IPS-NIHi11 (cell line): ENCODE measurements around the gene TMEM164.
"Not testable (repeated sequence)": the region's sequence is repeated elsewhere in the genome, so short reads cannot be mapped to it uniquely, and the experiment has no call there.

Experiments used
- DNase-seq: peaks from one replicate; pipeline ENCODE4 v3.0.0; 2012; ENCODE audit warnings: mixed read lengths, low spot score

Gene TMEM164

DNA sequence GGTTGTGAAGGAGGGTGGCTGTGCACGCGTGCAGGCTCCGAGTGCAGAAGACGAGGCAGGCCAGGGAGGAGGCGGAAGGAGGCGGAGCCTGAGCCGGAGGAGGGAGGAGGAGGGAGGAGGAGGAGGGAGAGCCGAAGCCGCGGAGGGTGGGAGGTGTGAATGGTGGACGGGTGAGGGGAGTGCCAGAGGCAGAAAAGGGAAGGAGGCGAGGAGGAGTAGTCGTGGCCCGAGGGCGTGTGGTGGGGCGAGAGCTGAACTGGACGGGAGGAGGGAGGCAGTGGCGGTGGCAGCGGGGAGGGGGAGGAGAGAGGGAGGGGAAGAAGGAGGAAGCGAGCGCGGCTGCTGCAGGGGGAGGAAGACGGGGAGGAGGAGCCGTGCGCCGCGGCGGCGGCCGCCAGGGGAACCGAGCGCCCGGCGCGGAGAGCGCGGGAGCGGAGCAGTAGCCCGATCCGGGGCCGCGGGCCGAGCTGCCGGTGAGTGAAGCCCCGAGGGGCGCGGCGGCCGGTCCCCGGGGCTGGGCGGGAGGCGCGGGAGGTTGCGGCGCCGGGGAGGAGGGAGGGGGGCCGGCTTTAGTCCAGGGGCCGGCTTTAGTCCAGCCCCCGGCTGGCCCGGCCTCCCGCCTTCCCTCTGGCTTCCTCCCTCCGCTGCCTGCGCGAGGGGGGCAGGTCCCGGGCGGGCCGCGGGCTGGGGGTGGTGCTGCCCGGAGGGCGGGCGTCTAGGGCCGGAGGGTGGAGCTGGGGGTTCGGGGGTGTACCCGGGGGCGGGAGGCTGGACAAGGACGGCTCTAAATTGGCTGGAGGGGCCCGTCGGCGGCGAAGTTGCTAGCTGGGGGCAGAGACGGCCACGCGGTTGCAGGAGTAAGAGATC is at the start of gene TMEM164:
TSS of gene TMEM164 (plus strand) at position 815 of the 867 bp plus-strand sequence. CDS start 661 bp downstream, outside the sequence.
- DNase-seq, result peak; percentile 76

DNA sequence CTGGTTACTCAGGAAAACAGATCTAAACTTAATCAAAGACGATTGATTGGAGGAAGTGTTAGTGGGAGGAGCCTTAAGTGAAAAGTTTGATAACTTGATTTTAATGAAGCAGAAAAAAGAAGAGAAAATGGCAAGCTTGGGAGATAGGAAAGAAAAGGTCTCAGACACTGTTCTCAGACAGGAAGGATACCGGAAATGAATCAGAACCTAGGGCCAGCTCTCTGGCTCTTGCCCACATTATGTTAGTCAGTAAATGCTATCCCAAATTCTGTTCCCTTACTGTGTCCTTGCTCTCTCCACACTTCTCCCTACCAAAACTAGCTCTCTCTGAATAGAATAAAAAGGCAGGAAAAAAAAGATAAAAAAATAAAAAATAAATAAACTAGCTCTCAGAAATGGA is 48.6 kb upstream of the TMEM164 start:
- DNase-seq, result no peak

DNA sequence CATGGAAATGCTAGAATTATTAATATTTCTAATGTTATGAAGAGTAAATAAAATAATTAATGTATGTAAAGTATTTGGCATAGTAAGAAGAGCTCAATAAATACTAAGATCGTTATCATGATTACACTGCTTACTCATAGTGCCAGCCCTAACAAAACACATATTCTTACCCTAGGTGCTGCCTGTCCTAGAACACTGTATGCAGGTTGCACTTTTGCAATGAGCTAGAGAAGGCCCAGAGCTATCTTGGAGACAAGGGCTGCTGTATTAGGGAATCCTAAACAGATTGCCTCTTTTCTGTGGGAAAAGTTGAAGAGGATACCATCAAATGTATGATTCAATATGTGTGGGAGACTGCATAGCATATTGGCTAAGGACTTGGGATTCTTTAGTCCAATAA is 48.0 kb upstream of the TMEM164 start:
- no peak for DNase-seq

DNA sequence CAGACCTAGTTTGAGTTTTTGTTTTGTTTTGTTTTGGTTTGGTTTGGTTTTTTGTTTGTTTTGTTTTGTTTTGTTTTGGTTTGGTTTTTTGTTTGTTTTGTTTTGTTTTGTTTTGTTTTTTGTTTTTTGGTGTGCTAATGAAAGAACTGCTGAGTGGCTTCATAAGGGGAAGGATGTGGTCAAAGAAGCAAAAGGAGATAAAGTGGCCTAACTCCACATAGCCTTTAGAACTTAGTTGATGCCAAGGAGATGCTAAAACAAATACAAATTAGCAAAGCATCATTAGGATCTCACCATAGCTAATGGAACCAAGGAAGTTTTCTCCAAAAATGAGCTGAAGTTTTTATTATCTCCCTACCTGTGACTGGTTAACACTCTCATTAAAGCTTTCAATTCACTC is 44.6 kb upstream of the TMEM164 start:
- DNase-seq, result no peak

DNA sequence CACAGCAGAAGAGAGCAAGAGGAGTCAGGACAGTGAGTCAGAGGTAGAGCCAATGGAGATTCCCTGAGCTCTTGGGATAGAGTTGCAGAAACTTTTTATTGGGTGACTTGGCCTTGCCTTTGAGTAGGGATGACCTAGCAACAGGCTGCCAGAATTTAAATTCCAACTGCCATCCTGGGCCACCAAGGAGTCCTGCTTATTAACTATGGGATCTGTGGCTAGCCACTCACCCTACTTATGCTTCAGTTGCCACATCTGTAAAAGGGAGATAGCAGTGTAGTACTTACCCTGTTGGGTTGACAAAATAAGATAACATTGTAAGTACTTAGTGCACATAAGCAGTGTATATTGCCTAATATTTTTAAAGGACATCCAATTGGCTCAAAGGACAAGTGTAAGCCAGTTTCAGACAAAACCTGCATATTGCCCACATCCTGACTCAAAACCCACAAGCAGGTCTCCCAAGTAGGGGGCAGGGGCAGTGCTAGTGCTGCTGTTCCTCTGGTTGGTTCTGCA is 43.5 kb upstream of the TMEM164 start:
- DNase-seq, result no peak

DNA sequence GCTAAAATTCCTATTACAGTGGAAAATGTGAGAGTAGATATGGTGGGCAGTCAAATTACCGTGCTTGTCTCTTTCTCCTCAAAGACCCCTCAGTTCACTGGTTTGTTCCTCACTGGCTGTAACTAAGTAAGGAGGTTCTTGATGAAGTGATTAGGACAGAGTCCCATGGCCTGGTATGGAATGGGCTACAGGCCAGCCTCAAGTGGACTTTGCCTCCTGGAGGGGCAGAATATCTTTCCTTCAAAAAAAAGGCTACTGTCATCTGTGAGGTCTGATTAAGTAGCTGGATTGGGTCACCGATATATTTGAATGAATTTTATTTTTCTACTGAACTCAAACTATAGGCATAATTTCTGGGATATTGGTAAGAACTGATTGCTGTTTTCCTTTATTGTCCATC is 38.5 kb upstream of the TMEM164 start:
- no peak for DNase-seq

DNA sequence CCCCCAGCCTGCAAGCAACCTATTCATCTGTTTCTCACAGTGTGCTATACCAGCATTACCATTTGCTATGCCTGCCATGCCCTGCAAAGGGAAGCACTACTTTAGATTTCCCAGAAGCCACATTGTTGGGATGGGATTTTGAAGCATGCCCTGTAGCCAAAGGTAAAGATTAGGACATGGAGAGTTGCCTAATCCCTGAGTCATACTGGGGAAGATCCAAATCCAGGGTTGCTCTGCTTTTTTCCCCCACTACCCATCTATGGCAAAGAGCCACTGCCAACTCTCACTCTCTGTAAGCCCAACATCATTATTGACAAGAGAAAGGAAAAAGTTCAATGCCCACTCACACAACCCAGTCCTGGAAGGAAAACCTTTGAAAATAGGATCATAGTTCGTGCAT is 36.7 kb upstream of the TMEM164 start:
- DNase-seq, result no peak

DNA sequence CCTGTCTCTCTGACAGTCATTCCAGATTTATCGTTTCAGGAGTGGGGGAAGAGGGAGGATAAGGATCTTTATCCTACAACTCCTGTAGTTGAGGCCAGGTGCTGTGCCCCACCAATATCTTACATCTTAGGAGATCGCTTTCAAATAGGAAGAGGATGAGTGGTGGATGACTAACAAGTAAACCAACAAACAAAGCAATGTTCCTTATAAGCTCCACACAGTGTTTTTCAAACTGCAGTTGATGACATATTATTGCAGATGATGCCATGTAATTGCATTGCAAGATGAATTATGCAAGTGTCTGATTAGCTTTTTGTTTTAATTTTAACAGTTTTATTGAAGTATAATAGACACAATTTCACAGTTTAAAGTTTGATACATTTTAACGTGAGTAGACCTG is 35.8 kb upstream of the TMEM164 start:
- no peak for DNase-seq

DNA sequence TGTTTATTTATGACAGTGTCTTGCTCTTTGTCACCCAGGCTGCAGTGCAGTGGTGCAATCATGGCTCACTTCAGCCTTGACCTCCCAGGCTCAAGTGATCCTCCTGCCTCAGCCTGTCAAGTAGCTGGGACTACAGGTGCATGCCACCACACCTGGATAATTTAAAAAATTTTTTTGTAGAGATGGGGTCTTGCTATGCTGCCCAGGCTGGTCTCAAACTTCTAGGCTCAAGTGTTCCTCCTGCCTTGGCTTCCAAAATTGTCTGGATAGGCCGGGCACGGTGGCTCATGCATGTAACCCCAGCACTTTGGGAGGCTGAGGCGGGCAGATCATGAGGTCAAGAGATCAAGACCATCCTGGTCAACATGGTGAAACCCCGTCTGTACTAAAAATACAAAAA is 32.1 kb upstream of the TMEM164 start:
- DNase-seq, result not testable (repeated sequence)

DNA sequence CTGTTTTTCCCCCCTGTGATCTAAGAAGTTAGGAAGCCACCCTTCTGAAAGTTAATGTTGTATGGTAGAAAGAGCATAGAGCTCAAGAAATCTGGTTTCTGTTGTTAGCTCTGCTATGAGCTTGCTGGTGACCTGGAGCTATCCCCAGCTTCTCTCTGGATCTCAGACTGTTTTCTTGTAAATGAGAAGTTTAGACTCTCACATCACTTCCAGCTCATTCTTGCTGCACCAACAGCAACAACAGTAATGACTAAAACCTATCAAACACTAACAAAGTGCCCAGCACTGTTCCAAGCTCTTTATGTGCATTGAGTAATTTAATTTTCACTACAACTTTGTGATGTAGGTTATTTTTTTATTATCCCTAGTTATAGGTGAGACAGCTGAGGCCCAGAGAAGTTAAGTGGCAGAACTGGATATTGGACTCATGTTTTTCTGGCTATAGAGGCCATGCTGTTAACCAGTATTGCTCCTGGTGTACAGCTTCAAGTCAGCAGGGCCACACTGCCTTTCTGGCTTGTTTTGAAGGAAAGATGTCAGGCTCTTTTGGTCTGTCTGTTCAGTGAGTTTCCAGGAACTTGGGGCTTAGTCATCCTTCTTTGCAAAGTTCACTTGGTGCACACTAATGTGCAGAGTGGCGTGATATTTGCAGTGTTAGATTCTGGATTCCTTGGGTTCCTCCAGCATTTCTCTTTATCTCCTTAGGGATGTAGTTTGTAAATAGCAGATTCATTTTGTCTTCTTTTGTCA is 27.8 kb upstream of the TMEM164 start:
- no peak for DNase-seq

DNA sequence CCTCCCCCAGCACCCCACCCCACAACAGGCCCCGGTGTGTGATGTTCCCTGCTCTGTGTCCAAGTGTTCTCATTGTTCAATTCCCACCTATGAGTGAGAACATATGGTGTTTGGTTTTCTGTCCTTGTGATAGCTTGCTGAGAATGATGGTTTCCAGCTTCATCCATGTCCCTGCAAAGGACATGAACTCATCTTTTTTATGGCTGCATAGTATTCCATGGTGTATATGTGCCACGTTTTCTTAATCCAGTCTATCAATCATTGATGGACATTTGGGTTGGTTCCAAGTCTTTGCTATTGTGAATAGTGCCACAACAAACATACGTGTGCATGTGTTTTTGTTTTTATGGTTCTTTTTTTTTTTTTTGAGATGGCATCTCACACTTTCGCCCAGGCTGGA is 17.7 kb upstream of the TMEM164 start:
- DNase-seq, result not testable (repeated sequence)

DNA sequence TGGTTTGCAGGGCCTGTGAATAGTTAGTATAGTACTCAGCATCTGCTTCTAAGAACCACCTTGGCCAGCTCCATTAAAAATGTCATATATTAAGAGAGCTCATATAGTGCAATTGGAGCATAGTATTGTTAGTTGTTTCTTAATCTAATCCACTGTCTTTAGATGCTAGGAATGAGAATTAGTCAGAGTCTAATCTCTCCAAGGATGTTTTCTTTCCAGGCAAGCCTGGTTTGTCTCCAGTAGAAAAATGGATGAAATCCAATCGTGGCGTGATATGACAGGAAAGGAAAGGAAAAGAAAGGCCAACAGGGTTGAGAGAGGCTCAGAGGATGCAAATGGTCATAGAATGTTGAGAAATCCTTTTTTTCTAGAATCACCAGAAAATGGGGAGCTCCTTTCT is 15.0 kb upstream of the TMEM164 start:
- DNase-seq, result no peak

DNA sequence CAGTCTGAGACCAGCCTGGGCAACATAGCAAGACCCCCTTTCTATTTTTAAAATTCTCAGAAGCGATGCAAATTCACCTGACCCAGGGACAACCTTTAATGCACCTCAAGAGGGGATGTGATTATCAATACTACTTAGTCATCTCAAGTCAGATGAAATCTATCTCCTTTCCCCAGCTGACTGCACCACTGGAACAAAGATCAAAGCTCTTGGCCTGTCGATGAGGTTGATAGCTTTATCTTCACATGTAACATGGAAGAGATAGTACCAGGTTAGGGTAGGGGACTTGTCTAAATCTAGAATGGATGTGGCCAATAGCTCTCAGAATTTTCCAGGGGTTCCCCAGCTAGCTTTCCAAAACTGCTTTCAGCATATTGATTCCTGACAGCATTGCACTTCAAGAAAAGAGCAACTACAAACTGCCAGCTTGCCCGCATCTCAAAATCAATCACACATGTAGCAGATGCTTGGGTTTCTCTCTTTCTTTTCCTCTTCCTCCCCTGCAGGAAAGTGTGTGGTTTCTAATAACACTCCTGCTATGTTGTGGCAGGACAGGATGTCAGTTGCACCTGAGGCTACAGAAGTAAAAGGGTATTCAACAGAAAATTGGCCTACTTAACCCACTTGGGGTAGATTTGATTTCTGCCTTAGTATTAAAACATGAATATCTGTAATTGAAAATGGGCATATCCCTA is 12.2 kb upstream of the TMEM164 start:
- DNase-seq, result no peak

DNA sequence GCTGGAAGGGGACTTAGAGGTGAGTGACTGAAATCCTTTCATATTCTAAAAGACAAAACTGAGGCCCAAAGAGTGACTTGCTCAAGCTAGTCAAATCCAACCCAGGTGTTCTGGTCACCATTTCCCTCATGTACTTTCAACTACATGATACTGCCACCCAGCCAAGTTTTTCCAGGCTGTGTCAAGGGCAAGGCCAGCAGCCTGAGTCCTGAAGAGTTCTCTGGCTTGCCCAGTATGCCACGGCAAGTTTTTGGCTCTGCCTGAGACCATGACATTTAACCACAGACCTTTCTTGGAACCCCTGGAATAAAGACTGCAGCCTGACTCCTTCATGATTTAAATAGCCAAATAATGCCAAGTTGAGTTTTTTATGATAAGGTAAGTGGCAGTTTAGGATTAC is 10.7 kb upstream of the TMEM164 start:
- no peak for DNase-seq

DNA sequence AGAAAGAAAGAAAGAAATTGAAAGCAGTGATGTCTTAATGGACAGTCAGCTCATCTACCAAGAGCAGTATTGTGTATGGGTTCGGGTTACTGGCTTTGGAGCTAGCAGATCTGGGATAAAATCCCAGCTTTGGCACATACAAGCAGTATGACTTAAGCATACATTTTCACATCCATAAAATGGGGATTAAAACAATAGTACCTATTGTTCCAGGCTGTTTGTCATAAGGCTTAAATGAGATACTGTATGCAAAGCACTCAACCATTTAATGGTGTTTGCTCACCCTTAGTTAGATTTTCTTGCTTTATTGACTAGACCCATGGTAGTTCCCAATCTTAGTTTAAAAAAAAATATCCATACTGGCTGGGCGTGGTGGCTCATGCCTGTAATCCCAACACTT is 7.8 kb upstream of the TMEM164 start:
- DNase-seq, result no peak

DNA sequence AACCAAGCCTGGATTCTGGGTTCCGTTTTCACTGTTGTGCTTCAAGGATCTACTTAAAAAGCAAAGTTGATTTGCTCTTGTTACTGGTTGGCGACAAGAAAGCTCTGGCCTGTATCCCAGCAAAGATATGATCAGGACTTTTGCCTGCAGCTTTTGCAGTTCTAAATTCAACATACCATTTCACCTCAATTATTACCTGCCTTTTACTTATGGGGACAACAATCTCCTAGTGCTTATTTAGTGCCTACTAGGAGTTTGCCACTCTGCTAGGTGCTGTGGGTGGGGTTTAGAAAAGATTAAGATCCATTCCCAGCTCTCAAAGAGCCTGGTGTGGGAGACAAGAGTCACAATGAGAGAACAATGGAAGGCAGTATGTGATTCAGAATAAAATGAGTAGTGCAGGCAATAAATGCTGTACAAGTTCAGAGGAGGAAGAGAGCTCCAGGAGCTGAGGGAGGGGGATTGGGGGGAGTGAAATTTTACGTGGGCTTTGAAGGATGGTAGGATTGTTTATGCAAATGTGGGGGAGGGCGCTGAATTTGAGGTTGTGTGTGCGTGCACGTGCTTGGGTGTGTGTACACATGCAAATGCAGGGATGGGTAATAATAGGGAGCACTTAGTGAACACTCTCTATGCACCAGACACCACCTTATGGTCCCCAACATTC is 5.0 kb upstream of the TMEM164 start:
- DNase-seq, result no peak

DNA sequence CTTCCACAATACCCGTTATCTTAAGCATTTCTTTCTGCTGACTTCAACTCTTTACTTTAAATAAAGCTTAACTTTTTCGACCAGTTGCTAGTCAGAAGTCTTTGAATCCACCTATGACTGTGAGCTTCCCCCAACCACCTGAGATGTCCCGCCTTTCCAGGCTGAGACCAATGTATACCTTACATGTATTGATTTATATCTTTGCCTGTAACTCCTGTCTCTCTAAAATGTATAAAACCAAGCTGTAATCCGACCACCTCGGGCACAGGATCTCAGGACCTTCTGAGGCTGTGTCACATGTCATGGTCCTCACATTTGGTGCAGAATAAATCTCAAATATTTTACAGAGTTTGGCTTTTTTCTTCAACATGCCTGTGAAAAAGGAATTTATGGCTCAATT is 2.9 kb upstream of the TMEM164 start:
- no peak for DNase-seq

DNA sequence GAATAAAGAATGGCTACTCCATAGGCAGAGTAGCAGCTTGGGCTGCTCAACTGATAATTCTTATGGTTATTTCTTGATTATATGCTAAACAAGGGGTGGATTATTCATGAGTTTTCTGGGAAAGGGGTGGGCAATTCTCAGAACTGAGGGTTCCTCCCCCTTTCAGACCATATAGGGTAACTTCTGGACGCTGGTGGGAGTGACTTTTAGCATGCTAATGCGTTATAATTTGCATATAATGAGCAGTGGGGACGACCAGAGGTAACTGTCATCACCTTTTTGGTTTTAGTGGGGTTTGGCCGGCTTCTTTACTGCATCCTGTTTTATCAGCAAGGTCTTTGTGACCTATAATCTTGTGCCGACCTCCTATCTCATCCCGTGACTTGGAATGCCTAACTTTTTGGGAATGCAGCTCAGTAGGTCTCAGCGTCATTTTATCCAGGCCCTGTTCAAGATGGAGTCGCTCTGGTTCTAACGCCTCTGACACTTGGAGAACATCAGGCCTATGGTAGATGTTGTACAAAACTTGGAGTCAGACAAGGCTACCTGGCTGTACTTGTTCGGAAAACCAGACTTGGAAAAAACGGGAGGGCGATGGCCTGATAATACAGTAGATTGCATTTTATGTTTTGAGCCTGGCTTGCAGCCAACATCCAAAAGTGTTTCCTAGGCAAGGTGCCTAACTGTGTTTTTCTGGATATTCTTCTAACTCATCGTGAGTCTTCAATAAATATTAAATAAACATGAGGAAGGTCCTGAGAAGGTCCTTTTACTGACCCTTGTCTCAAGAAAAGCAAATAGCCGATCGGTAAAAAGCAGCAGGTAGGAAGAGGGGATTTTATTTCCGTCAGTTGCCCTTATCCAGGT is 1.8 kb upstream of the TMEM164 start:
- DNase-seq, result no peak

DNA sequence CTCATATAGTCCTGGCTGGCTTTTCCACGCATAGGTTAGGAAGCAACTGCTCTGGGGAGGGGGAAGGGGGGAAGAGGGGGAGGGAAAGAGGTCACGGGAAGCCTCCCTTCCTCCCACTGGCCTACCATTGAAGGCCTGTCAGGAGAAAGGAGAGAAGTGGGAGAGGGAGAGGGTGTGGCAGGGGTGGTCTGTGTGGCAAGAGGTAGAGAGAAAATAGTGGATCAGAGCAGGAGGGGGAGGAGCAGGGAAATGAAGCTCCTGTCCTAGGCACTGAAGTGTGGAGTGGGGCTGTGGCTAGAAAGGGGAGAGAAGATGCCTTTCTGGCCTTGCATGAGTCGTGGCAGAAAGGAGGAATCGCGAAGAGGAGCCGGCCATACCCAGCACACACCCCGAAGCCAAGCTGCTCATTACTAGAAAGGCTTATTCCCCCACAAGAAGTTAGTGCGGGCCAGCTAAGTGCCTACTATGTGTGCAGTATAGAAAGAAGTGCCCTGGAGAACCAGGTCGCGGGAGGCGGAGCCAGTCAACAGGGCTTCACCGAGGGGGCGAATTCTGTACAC is 1.1 kb upstream of the TMEM164 start:
- DNase-seq, result no peak
